HEK293 (cell line): ENCODE data around the gene ZSCAN26.

Source experiments
- AEBP2 ChIP-seq: fragments of 450-650 bp; formaldehyde crosslinking; IDR thresholded peaks from 2 replicates; pipeline ENCODE4 v1.5.1; 2016; ENCODE audit warnings: missing biosample characterization, missing genetic modification characterization, borderline replicate concordance
- GLIS2 ChIP-seq: fragments of 450-650 bp; formaldehyde crosslinking; IDR thresholded peaks from 2 replicates; pipeline ENCODE4 v1.5.1; 2016; ENCODE audit warnings: missing biosample characterization, missing genetic modification characterization
- IKZF3 ChIP-seq: fragments of 450-650 bp; IDR thresholded peaks from 2 replicates; pipeline ENCODE4 v1.5.0; 2018; ENCODE audit warnings: missing biosample characterization, mild to moderate bottlenecking, missing genetic modification characterization, moderate library complexity
- INSM2 ChIP-seq: fragments of 450-650 bp; formaldehyde crosslinking; IDR thresholded peaks from 2 replicates; pipeline ENCODE4 v1.5.1; 2016; ENCODE audit warnings: missing biosample characterization, missing genetic modification characterization
- OVOL3 ChIP-seq: fragments of 450-650 bp; formaldehyde crosslinking; IDR thresholded peaks from 2 replicates; pipeline ENCODE4 v1.5.1; 2016; ENCODE audit warnings: missing biosample characterization, missing genetic modification characterization
- ZBTB21 ChIP-seq: fragments of 450-650 bp; formaldehyde crosslinking; IDR thresholded peaks from 2 replicates; pipeline ENCODE4 v1.5.1; 2017; ENCODE audit warnings: missing biosample characterization, missing genetic modification characterization
- ZBTB48 ChIP-seq: fragments of 450-650 bp; formaldehyde crosslinking; IDR thresholded peaks from 2 replicates; pipeline ENCODE4 v1.5.1; 2016; ENCODE audit warnings: missing biosample characterization, missing genetic modification characterization
- ZBTB8A ChIP-seq: fragments of 450-650 bp; formaldehyde crosslinking; IDR thresholded peaks from 2 replicates; pipeline ENCODE4 v1.5.1; 2016; ENCODE audit warnings: missing biosample characterization, missing genetic modification characterization
- ZFP69B ChIP-seq: fragments of 450-650 bp; formaldehyde crosslinking; IDR thresholded peaks from 2 replicates; pipeline ENCODE4 v1.5.1; 2016; ENCODE audit warnings: missing biosample characterization, missing genetic modification characterization
- ZNF112 ChIP-seq: fragments of 450-650 bp; formaldehyde crosslinking; IDR thresholded peaks from 2 replicates; pipeline ENCODE4 v1.5.0; 2017; ENCODE audit warnings: missing biosample characterization, missing genetic modification characterization
- ZNF311 ChIP-seq: fragments of 450-650 bp; formaldehyde crosslinking; IDR thresholded peaks from 2 replicates; pipeline ENCODE4 v1.5.1; 2017; ENCODE audit warnings: missing biosample characterization, missing genetic modification characterization, borderline replicate concordance
- ZNF335 ChIP-seq: fragments of 450-650 bp; formaldehyde crosslinking; conservative IDR thresholded peaks from 2 replicates; pipeline ENCODE4 v1.5.1; 2016; ENCODE audit warnings: missing biosample characterization, missing genetic modification characterization
- ZNF391 ChIP-seq: fragments of 450-650 bp; formaldehyde crosslinking; IDR thresholded peaks from 2 replicates; pipeline ENCODE4 v1.5.1; 2016; ENCODE audit warnings: low read depth, missing biosample characterization, missing genetic modification characterization, borderline replicate concordance
- ZNF433 ChIP-seq: fragments of 450-650 bp; formaldehyde crosslinking; IDR thresholded peaks from 2 replicates; pipeline ENCODE4 v1.5.1; 2016; ENCODE audit warnings: missing biosample characterization, missing genetic modification characterization, low read depth
- ZNF501 ChIP-seq: fragments of 450-650 bp; formaldehyde crosslinking; IDR thresholded peaks from 2 replicates; pipeline ENCODE4 v1.5.1; 2016; ENCODE audit warnings: missing biosample characterization, missing genetic modification characterization
- ZNF560 ChIP-seq: fragments of 450-650 bp; formaldehyde crosslinking; IDR thresholded peaks from 2 replicates; pipeline ENCODE4 v1.5.1; 2017; ENCODE audit warnings: missing biosample characterization, missing genetic modification characterization, borderline replicate concordance
- ZNF561 ChIP-seq: fragments of 450-650 bp; IDR thresholded peaks from 2 replicates; pipeline ENCODE4 v1.5.1; 2018; ENCODE audit warnings: missing biosample characterization, missing genetic modification characterization, borderline replicate concordance
- ZNF629 ChIP-seq: fragments of 450-650 bp; formaldehyde crosslinking; IDR thresholded peaks from 2 replicates; pipeline ENCODE4 v1.5.1; 2017; ENCODE audit warnings: missing biosample characterization, missing genetic modification characterization
- TF ChIP-seq, protein P1 (sequence below): fragments of 450-650 bp; formaldehyde crosslinking; IDR thresholded peaks from 2 replicates; pipeline ENCODE4 v1.5.1; 2016; ENCODE audit warnings: missing biosample characterization, missing genetic modification characterization, borderline replicate concordance
- TF ChIP-seq, protein P2 (sequence below): fragments of 450-650 bp; formaldehyde crosslinking; IDR thresholded peaks from 2 replicates; pipeline ENCODE4 v1.5.1; 2016; ENCODE audit warnings: missing biosample characterization, missing genetic modification characterization
- TF ChIP-seq, protein P3 (sequence below): fragments of 450-650 bp; formaldehyde crosslinking; IDR thresholded peaks from 2 replicates; pipeline ENCODE4 v1.5.1; 2016; ENCODE audit warnings: missing biosample characterization, missing genetic modification characterization
- TF ChIP-seq, protein P4 (sequence below): fragments of 450-650 bp; formaldehyde crosslinking; IDR thresholded peaks from 2 replicates; pipeline ENCODE4 v1.5.1; 2016; ENCODE audit warnings: missing biosample characterization, missing genetic modification characterization

ZSCAN26 gene

GRCh38 chr6:28252009-28252975 is 14.7 kb upstream of the ZSCAN26 start, which contains the start of gene ZKSCAN4 (continued):
- TF ChIP-seq, protein P1, sequence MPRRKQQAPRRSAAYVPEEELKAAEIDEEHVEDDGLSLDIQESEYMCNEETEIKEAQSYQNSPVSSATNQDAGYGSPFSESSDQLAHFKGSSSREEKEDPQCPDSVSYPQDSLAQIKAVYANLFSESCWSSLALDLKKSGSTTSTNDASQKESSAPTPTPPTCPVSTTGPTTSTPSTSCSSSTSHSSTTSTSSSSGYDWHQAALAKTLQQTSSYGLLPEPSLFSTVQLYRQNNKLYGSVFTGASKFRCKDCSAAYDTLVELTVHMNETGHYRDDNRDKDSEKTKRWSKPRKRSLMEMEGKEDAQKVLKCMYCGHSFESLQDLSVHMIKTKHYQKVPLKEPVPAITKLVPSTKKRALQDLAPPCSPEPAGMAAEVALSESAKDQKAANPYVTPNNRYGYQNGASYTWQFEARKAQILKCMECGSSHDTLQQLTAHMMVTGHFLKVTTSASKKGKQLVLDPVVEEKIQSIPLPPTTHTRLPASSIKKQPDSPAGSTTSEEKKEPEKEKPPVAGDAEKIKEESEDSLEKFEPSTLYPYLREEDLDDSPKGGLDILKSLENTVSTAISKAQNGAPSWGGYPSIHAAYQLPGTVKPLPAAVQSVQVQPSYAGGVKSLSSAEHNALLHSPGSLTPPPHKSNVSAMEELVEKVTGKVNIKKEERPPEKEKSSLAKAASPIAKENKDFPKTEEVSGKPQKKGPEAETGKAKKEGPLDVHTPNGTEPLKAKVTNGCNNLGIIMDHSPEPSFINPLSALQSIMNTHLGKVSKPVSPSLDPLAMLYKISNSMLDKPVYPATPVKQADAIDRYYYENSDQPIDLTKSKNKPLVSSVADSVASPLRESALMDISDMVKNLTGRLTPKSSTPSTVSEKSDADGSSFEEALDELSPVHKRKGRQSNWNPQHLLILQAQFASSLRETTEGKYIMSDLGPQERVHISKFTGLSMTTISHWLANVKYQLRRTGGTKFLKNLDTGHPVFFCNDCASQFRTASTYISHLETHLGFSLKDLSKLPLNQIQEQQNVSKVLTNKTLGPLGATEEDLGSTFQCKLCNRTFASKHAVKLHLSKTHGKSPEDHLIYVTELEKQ = no peak
- TF ChIP-seq GLIS2 (tag by site-specific recombination) (peak; percentile 25; the same call in 1 of the 2 replicates), ZNF391 (tag by site-specific recombination) (peak; percentile 44; the same call in 1 of the 2 replicates), ZFP69B (no peak), ZNF629 (tag by site-specific recombination) (peak; percentile 67; the same call in 1 of the 2 replicates), ZNF112 (tag by site-specific recombination) (no peak), ZNF561 (peak; percentile 92), ZNF311 (no peak), ZBTB8A (tag by site-specific recombination) (peak; percentile 62), ZBTB48 (tag by site-specific recombination) (peak; percentile 86), ZNF560 (tag by site-specific recombination) (no peak), ZNF501 (tag by site-specific recombination) (peak; percentile 82; the same call in 1 of the 2 replicates), ZNF433 (tag by site-specific recombination) (no peak), AEBP2 (tag by site-specific recombination) (no peak), ZNF335 (peak; percentile 82), IKZF3 (tag by site-specific recombination) (peak; percentile 61; the same call in 1 of the 2 replicates), OVOL3 (no peak), ZBTB21 (peak; percentile 42; the same call in 1 of the 2 replicates), INSM2 (peak; percentile 24; the same call in 1 of the 2 replicates)
- TF ChIP-seq, protein P2, sequence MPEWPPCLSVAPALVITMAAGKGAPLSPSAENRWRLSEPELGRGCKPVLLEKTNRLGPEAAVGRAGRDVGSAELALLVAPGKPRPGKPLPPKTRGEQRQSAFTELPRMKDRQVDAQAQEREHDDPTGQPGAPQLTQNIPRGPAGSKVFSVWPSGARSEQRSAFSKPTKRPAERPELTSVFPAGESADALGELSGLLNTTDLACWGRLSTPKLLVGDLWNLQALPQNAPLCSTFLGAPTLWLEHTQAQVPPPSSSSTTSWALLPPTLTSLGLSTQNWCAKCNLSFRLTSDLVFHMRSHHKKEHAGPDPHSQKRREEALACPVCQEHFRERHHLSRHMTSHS (tag by site-specific recombination) = no peak
- TF ChIP-seq, protein P3, sequence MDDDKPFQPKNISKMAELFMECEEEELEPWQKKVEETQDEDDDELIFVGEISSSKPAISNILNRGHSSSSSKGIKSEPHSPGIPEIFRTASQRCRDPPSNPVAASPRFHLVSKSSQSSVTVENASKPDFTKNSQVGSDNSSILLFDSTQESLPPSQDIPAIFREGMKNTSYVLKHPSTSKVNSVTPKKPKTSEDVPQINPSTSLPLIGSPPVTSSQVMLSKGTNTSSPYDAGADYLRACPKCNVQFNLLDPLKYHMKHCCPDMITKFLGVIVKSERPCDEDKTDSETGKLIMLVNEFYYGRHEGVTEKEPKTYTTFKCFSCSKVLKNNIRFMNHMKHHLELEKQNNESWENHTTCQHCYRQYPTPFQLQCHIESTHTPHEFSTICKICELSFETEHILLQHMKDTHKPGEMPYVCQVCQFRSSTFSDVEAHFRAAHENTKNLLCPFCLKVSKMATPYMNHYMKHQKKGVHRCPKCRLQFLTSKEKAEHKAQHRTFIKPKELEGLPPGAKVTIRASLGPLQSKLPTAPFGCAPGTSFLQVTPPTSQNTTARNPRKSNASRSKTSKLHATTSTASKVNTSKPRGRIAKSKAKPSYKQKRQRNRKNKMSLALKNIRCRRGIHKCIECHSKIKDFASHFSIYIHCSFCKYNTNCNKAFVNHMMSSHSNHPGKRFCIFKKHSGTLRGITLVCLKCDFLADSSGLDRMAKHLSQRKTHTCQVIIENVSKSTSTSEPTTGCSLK = no peak
- TF ChIP-seq, protein P4, sequence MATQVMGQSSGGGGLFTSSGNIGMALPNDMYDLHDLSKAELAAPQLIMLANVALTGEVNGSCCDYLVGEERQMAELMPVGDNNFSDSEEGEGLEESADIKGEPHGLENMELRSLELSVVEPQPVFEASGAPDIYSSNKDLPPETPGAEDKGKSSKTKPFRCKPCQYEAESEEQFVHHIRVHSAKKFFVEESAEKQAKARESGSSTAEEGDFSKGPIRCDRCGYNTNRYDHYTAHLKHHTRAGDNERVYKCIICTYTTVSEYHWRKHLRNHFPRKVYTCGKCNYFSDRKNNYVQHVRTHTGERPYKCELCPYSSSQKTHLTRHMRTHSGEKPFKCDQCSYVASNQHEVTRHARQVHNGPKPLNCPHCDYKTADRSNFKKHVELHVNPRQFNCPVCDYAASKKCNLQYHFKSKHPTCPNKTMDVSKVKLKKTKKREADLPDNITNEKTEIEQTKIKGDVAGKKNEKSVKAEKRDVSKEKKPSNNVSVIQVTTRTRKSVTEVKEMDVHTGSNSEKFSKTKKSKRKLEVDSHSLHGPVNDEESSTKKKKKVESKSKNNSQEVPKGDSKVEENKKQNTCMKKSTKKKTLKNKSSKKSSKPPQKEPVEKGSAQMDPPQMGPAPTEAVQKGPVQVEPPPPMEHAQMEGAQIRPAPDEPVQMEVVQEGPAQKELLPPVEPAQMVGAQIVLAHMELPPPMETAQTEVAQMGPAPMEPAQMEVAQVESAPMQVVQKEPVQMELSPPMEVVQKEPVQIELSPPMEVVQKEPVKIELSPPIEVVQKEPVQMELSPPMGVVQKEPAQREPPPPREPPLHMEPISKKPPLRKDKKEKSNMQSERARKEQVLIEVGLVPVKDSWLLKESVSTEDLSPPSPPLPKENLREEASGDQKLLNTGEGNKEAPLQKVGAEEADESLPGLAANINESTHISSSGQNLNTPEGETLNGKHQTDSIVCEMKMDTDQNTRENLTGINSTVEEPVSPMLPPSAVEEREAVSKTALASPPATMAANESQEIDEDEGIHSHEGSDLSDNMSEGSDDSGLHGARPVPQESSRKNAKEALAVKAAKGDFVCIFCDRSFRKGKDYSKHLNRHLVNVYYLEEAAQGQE = peak; percentile 13; the same call in 1 of the 2 replicates
